ENCODE results near the gene CTSK.

DNA sequence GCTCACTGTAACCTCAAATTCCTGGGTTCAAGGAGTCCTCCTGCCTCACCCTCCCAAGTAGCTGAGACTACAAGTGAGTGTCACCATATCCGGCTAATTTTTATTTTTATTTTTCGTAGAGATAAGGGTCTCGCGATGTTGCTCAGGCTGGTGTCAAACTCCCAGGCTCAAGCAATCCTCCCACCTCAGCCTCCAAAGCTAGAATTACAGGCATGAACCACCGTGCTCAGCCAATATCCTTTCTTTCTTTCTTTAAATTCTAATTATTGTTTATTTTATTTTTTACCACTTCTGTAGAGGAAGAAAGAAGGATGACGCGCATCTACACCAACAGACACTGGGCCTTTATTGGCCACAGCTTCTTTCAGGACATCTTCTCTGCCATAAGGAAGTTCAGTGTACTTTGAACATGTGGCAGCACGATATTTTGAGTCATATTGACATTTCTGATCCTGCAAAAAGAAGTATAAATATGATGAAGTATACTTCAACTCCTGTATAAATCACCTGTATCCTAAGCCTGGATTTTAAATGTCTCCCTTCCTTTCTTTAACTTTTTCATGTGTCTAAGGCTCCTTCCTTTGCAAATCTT, 58.2 kb downstream of the CTSK start:
- TF ChIP-seq POLR2A (IDR thresholded peaks at IDR 0.05; ENCODE audit: low read length) (no peak), GATA1 (IDR thresholded peaks at IDR 0.05; ENCODE audit: low read depth, low read length) (no peak)

All from erythroblast (primary cell).